Measurements from ENCODE around the gene EXOC6B.

The EXOC6B gene

GRCh38 chr2:72793798-72794440, 31.9 kb downstream of the EXOC6B start:
- DNase-seq (ENCODE audit: low read depth in 2 of 2): no peak

- no peak for DNase-seq (ENCODE audit: low read depth in 2 of 2)
These were observed 36.6 kb downstream of the EXOC6B start for GRCh38 chr2:72789241-72789640.

- no peak for DNase-seq (ENCODE audit: low read depth in 2 of 2)
These were observed 37.1 kb downstream of the EXOC6B start for GRCh38 chr2:72788756-72789155.

GRCh38 chr2:72785517-72785916, 40.3 kb downstream of the EXOC6B start:
- no peak for DNase-seq (ENCODE audit: low read depth in 2 of 2)

GRCh38 chr2:72782520-72782919, 43.3 kb downstream of the EXOC6B start:
- DNase-seq (ENCODE audit: low read depth in 2 of 2): no peak

- no peak for DNase-seq (ENCODE audit: low read depth in 2 of 2)
These were observed 44.4 kb downstream of the EXOC6B start for GRCh38 chr2:72781480-72781879.

GRCh38 chr2:72780477-72780876, 45.4 kb downstream of the EXOC6B start:
- no peak for DNase-seq (ENCODE audit: low read depth in 2 of 2)

GRCh38 chr2:72779495-72779894, 46.3 kb downstream of the EXOC6B start:
- DNase-seq (ENCODE audit: low read depth in 2 of 2): no peak

GRCh38 chr2:72778410-72778809, 47.4 kb downstream of the EXOC6B start:
- no peak for DNase-seq (ENCODE audit: low read depth in 2 of 2)

GRCh38 chr2:72770879-72771461, 54.9 kb downstream of the EXOC6B start:
- peak; percentile 9 to 54 for DNase-seq (ENCODE audit: low read depth in 2 of 2)

- DNase-seq (ENCODE audit: low read depth in 2 of 2): no peak
These were observed 59.7 kb downstream of the EXOC6B start for GRCh38 chr2:72765997-72766609.

- DNase-seq (ENCODE audit: low read depth in 2 of 2): no peak
These were observed 63.6 kb downstream of the EXOC6B start for GRCh38 chr2:72762276-72762675.

- DNase-seq (ENCODE audit: low read depth in 2 of 2): no peak
These were observed 66.1 kb downstream of the EXOC6B start for GRCh38 chr2:72759755-72760154.

- DNase-seq (ENCODE audit: low read depth in 2 of 2): no peak
These were observed 68.6 kb downstream of the EXOC6B start for GRCh38 chr2:72757177-72757775.

- DNase-seq (ENCODE audit: low read depth in 2 of 2): no peak
These were observed 70.0 kb downstream of the EXOC6B start for GRCh38 chr2:72755647-72756423.

- DNase-seq (ENCODE audit: low read depth in 2 of 2): no peak
These were observed 71.1 kb downstream of the EXOC6B start for GRCh38 chr2:72754628-72755320.

- no peak for DNase-seq (ENCODE audit: low read depth in 2 of 2)
These were observed 74.7 kb downstream of the EXOC6B start for GRCh38 chr2:72750977-72751639.

GRCh38 chr2:72750466-72750865, 75.4 kb downstream of the EXOC6B start:
- no peak for DNase-seq (ENCODE audit: low read depth in 2 of 2)

GRCh38 chr2:72747344-72747743, 78.5 kb downstream of the EXOC6B start:
- no peak for DNase-seq (ENCODE audit: low read depth in 2 of 2)

GRCh38 chr2:72745679-72746368, 80.0 kb downstream of the EXOC6B start:
- DNase-seq (ENCODE audit: low read depth in 2 of 2): no peak
